GM18502 (cell line): Measurements from ENCODE around the gene CPLX1.

ENCODE experiments used
- ATAC-seq: cut with Tn5 transposase; IDR thresholded peaks from one replicate; pipeline ENCODE4 v1.9.1; 2021; ENCODE audit warnings: mild to moderate bottlenecking; ENCODE audit not compliant: unreplicated experiment, poor library complexity

The CPLX1 gene

GRCh38 chr4:825971-826330, at the start of gene CPLX1:
Gene CPLX1, minus strand, starts transcription at chr4:826129. Its CDS starts 1,607 bp downstream, at chr4:824522.
- no peak for ATAC-seq

- ATAC-seq = no peak
Observed at GRCh38 chr4:874971-875817, 49.3 kb upstream of the CPLX1 start.

- no peak for ATAC-seq
Observed at GRCh38 chr4:874056-874455, 48.1 kb upstream of the CPLX1 start.

GRCh38 chr4:872241-872981, 46.5 kb upstream of the CPLX1 start:
- no peak for ATAC-seq

GRCh38 chr4:871484-871883, 45.6 kb upstream of the CPLX1 start:
- no peak for ATAC-seq

GRCh38 chr4:870951-871350, 45.0 kb upstream of the CPLX1 start:
- no peak for ATAC-seq

- ATAC-seq = no peak
Observed at GRCh38 chr4:869776-870175, 43.8 kb upstream of the CPLX1 start.

- no peak for ATAC-seq
Observed at GRCh38 chr4:868421-868820, 42.5 kb upstream of the CPLX1 start.

- ATAC-seq = no peak
Observed at GRCh38 chr4:867526-868250, 41.8 kb upstream of the CPLX1 start.

GRCh38 chr4:866761-867390, 40.9 kb upstream of the CPLX1 start:
- no peak for ATAC-seq

GRCh38 chr4:866068-866760, 40.3 kb upstream of the CPLX1 start:
- ATAC-seq = no peak

- no peak for ATAC-seq
Observed at GRCh38 chr4:865572-865971, 39.6 kb upstream of the CPLX1 start.

GRCh38 chr4:865121-865465, 39.2 kb upstream of the CPLX1 start:
- no peak for ATAC-seq

- ATAC-seq = no peak
Observed at GRCh38 chr4:864456-865120, 38.7 kb upstream of the CPLX1 start.

- no peak for ATAC-seq
Observed at GRCh38 chr4:860561-860960, 34.6 kb upstream of the CPLX1 start.

GRCh38 chr4:859496-859895, 33.6 kb upstream of the CPLX1 start:
- ATAC-seq = no peak

- no peak for ATAC-seq
Observed at GRCh38 chr4:858831-859451, 33.0 kb upstream of the CPLX1 start.

- no peak for ATAC-seq
Observed at GRCh38 chr4:858041-858481, 32.1 kb upstream of the CPLX1 start.

- no peak for ATAC-seq
Observed at GRCh38 chr4:857461-857860, 31.5 kb upstream of the CPLX1 start.
